GM23338 (cell line): ENCODE data around the gene S100A16. TPM values are rescaled to one million over a fixed set of nuclear protein-coding genes. Genes with fewer than 3 reads are reported as not detected.

Experiments used
- ATAC-seq: fragments of 200-7000 bp; cut with Tn5 transposase; 3 replicates; pipeline ENCODE4 v1.9.1; 2020
- DNase-seq: peaks from one replicate; pipeline ENCODE4 v3.0.0-alpha.2; 2015; ENCODE audit warnings: low spot score
- H2AFZ ChIP-seq: fragments of 200-600 bp; sonication (generic); 2 replicates; pipeline ENCODE4 v1.8.0; 2016; ENCODE audit warnings: antibody characterized with exemption, mild to moderate bottlenecking, moderate library complexity
- H3F3A ChIP-seq: fragments of 200-600 bp; sonication (generic); replicated peaks from 2 replicates; pipeline ENCODE4 v1.8.0; 2017; ENCODE audit warnings: antibody characterized with exemption, mixed run types, low read depth
- H3K27ac ChIP-seq: fragments of 200-600 bp; sonication (generic); 2 replicates; pipeline ENCODE4 v1.6.1; 2016; ENCODE audit warnings: low read depth
- H3K27me3 ChIP-seq: fragments of 200-600 bp; sonication (generic); 2 replicates; pipeline ENCODE4 v1.8.0; 2016; ENCODE audit warnings: mild to moderate bottlenecking, mixed run types, moderate library complexity; ENCODE audit not compliant: insufficient read depth
- H3K36me3 ChIP-seq: fragments of 200-600 bp; sonication (generic); 2 replicates; pipeline ENCODE4 v1.8.0; 2016; ENCODE audit warnings: mild to moderate bottlenecking; ENCODE audit not compliant: insufficient read depth
- H3K4me1 ChIP-seq: fragments of 200-600 bp; sonication (generic); 2 replicates; pipeline ENCODE4 v1.8.0; 2016; ENCODE audit warnings: mild to moderate bottlenecking, moderate library complexity; ENCODE audit not compliant: insufficient read depth
- H3K4me2 ChIP-seq: fragments of 200-600 bp; sonication (generic); 2 replicates; pipeline ENCODE4 v1.7.1; 2017; ENCODE audit warnings: mixed run types
- H3K4me3 ChIP-seq: fragments of 200-600 bp; sonication (generic); 2 replicates; pipeline ENCODE4 v1.6.1; 2016; ENCODE audit warnings: mixed run types
- H3K79me2 ChIP-seq: fragments of 200-600 bp; sonication (generic); replicated peaks from 2 replicates; pipeline ENCODE4 v1.8.0; 2017; ENCODE audit warnings: mild to moderate bottlenecking; ENCODE audit not compliant: insufficient read depth
- H3K9me2 ChIP-seq: fragments of 200-600 bp; sonication (generic); 2 replicates; pipeline ENCODE4 v1.8.0; 2017; ENCODE audit not compliant: insufficient read depth
- H4K20me1 ChIP-seq: fragments of 200-600 bp; sonication (generic); replicated peaks from 2 replicates; pipeline ENCODE4 v1.8.0; 2017; ENCODE audit warnings: mild to moderate bottlenecking; ENCODE audit not compliant: insufficient read depth
- H3K27ac Mint-ChIP-seq: 2 replicates; pipeline ENCODE4 v1.8.0; 2020; ENCODE audit warnings: inconsistent platforms, mild to moderate bottlenecking, moderate library complexity, mixed read lengths
- H3K27me3 Mint-ChIP-seq: 3 replicates; pipeline ENCODE4 v1.8.0; 2022; ENCODE audit warnings: low read depth, mild to moderate bottlenecking, moderate library complexity, mixed read lengths, inconsistent platforms; ENCODE audit not compliant: insufficient read depth, poor library complexity
- H3K36me3 Mint-ChIP-seq: 3 replicates; pipeline ENCODE4 v1.8.0; 2021; ENCODE audit warnings: low read depth, mild to moderate bottlenecking, inconsistent platforms, moderate library complexity, mixed read lengths
- H3K4me1 Mint-ChIP-seq: 3 replicates; pipeline ENCODE4 v1.8.0; 2020; ENCODE audit warnings: mild to moderate bottlenecking, inconsistent platforms, mixed read lengths
- H3K4me3 Mint-ChIP-seq: 3 replicates; pipeline ENCODE4 v1.8.0; 2021; ENCODE audit warnings: moderate library complexity, mild to moderate bottlenecking, inconsistent platforms, mixed read lengths
- H3K9me3 Mint-ChIP-seq: 3 replicates; pipeline ENCODE4 v1.8.0; 2020; ENCODE audit warnings: moderate library complexity, mild to moderate bottlenecking, inconsistent platforms, mixed read lengths
- CREB1 ChIP-seq: fragments of 250-450 bp; sonication (Bioruptor Pico); IDR thresholded peaks from 2 replicates; pipeline ENCODE4 v1.5.0; 2020; ENCODE audit warnings: low read depth, mild to moderate bottlenecking, moderate library complexity
- EZH2 ChIP-seq: fragments of 200-600 bp; sonication (generic); IDR thresholded peaks from one replicate; pipeline ENCODE4 v1.8.0; 2017; ENCODE audit warnings: antibody characterized with exemption, mild to moderate bottlenecking, low read depth; ENCODE audit not compliant: unreplicated experiment
- EZH2phosphoT487 ChIP-seq: fragments of 200-600 bp; sonication (generic); IDR thresholded peaks from one replicate; pipeline ENCODE4 v1.8.1; 2018; ENCODE audit warnings: antibody characterized with exemption; ENCODE audit not compliant: unreplicated experiment
- JUNB ChIP-seq: IDR thresholded peaks from one replicate; pipeline ENCODE4 v1.6.1; 2016; ENCODE audit warnings: antibody characterized with exemption; ENCODE audit not compliant: unreplicated experiment
- POLR2AphosphoS5 ChIP-seq: IDR thresholded peaks from 2 replicates; pipeline ENCODE4 v1.6.1; 2016; ENCODE audit warnings: antibody characterized with exemption, low read depth
- STAT1 ChIP-seq: IDR thresholded peaks from one replicate; pipeline ENCODE4 v1.6.1; 2016; ENCODE audit warnings: antibody characterized with exemption; ENCODE audit not compliant: unreplicated experiment
- ZNF331 ChIP-seq: fragments of 250-450 bp; sonication (Bioruptor Pico); IDR thresholded peaks from 2 replicates; pipeline ENCODE4 v1.5.0; 2020; ENCODE audit warnings: low read depth, mild to moderate bottlenecking, moderate library complexity
- polyA plus RNA-seq: library from polyadenylated mRNA; unstranded; fragments of >200 nt; fragmentation: Nextera tagmentation; extraction: Ambion mirVana; gene quantifications from 2 replicates; pipeline ENCODE4 v1.2.1, GENCODE V29; 2016
- total RNA-seq: library from RNA; depleted of rRNA; stranded (reverse); fragments of >200 nt; shearing (Covaris generic); gene quantifications from 2 replicates; pipeline ENCODE4 v1.2.3, GENCODE V29; 2014
- TF ChIP-seq, protein P1 (sequence below): IDR thresholded peaks from one replicate; pipeline ENCODE4 v1.6.1; 2018; ENCODE audit warnings: antibody characterized with exemption; ENCODE audit not compliant: unreplicated experiment
- TF ChIP-seq, protein P2 (sequence below): IDR thresholded peaks from 2 replicates; pipeline ENCODE4 v1.6.1; 2016; ENCODE audit warnings: antibody characterized with exemption
- TF ChIP-seq, protein P3 (sequence below), 2 experiments: fragments of 200-600 bp in 1 of 2; sonication (generic) in 1 of 2; conservative IDR thresholded peaks; 2 replicates each; pipeline versions ENCODE4 v1.5.1 to v1.6.1; 2016 to 2017; ENCODE audit warnings: antibody characterized with exemption in 2 of 2, low read depth in 2 of 2, mild to moderate bottlenecking in 2 of 2, moderate library complexity in 1 of 2

The S100A16 gene
- total and polyA plus RNA-seq, 2 experiments from 2014 or later = 13.0 to 20.4 TPM

DNA sequence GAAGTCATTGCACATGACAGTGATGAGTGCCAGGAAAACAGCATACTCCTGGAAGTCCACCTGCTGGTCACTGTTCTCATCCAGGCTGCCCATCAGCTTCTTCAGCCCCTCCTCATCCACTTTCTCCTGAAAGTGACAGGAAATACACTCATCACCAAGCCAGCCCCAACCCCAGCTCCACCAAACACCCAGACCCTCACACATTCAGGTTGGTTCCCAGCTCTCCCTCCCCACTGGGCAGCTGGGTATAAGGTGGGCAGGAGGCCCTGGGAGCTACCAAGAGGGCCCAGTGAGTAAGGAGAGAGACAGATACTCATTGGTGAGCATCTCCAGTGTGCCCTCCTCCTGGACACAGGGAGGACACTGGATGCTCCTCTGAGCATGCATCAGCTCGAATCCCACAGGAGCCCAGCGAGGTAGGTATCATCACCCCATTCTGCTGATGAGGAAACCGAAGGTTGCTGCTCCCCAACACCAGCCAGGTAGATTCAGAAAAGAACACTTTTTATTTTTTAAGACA is 51.4 kb downstream of the S100A16 start:
- no peaks in the 10 kb centered on the region for H3K36me3 ChIP-seq
- ATAC-seq (no peak), DNase-seq (no peak)
- no peaks in the 10 kb centered on the region for H3K36me3 Mint-ChIP-seq
- no peaks in the 10 kb centered on the region for H3K9me3 Mint-ChIP-seq
- TF ChIP-seq, protein P1, sequence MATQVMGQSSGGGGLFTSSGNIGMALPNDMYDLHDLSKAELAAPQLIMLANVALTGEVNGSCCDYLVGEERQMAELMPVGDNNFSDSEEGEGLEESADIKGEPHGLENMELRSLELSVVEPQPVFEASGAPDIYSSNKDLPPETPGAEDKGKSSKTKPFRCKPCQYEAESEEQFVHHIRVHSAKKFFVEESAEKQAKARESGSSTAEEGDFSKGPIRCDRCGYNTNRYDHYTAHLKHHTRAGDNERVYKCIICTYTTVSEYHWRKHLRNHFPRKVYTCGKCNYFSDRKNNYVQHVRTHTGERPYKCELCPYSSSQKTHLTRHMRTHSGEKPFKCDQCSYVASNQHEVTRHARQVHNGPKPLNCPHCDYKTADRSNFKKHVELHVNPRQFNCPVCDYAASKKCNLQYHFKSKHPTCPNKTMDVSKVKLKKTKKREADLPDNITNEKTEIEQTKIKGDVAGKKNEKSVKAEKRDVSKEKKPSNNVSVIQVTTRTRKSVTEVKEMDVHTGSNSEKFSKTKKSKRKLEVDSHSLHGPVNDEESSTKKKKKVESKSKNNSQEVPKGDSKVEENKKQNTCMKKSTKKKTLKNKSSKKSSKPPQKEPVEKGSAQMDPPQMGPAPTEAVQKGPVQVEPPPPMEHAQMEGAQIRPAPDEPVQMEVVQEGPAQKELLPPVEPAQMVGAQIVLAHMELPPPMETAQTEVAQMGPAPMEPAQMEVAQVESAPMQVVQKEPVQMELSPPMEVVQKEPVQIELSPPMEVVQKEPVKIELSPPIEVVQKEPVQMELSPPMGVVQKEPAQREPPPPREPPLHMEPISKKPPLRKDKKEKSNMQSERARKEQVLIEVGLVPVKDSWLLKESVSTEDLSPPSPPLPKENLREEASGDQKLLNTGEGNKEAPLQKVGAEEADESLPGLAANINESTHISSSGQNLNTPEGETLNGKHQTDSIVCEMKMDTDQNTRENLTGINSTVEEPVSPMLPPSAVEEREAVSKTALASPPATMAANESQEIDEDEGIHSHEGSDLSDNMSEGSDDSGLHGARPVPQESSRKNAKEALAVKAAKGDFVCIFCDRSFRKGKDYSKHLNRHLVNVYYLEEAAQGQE = no peak
- TF ChIP-seq ZNF331 = no peak
- H3K4me3 ChIP-seq = no peak overlapping the region
- H3K9me2 ChIP-seq = no peaks in the 10 kb centered on the region
- H2AFZ ChIP-seq = no peak overlapping the region
- no peaks in the 10 kb centered on the region for H3K79me2 ChIP-seq
- peaks cover 3% of the 10 kb centered on the region; the same call in 1 of the 2 replicates for H3K4me1 ChIP-seq
- no peaks in the 10 kb centered on the region for H4K20me1 ChIP-seq
- H3K4me3 Mint-ChIP-seq = no peak overlapping the region
- H3K27ac Mint-ChIP-seq = no peak overlapping the region
- H3K27me3 ChIP-seq = no peaks in the 10 kb centered on the region
- H3F3A ChIP-seq = no peaks in the 10 kb centered on the region; the same call in 1 of the 2 replicates
- no peak overlapping the region for H3K4me2 ChIP-seq
- no peak overlapping the region for H3K27ac ChIP-seq
- H3K4me1 Mint-ChIP-seq = peaks cover 12% of the 10 kb centered on the region
- H3K27me3 Mint-ChIP-seq = peaks cover 4% of the 10 kb centered on the region

- H3K4me3 Mint-ChIP-seq = no peak overlapping the region
- ATAC-seq (no peak), DNase-seq (no peak)
- Histone ChIP-seq H2AFZ (no peak overlapping the region), H3K36me3 (no peaks in the 10 kb centered on the region), H3K4me1 (no peaks in the 10 kb centered on the region), H3K9me2 (no peaks in the 10 kb centered on the region), H3K4me3 (no peak overlapping the region), H3K79me2 (no peaks in the 10 kb centered on the region), H3K27me3 (no peaks in the 10 kb centered on the region), H3K27ac (no peak overlapping the region), H4K20me1 (no peaks in the 10 kb centered on the region), H3K4me2 (no peak overlapping the region), H3F3A (no peaks in the 10 kb centered on the region)
- H3K36me3 Mint-ChIP-seq = no peaks in the 10 kb centered on the region
- no peak overlapping the region for H3K27ac Mint-ChIP-seq
- no peaks in the 10 kb centered on the region for H3K9me3 Mint-ChIP-seq
- peaks cover 3% of the 10 kb centered on the region for H3K27me3 Mint-ChIP-seq
- peaks cover 8% of the 10 kb centered on the region for H3K4me1 Mint-ChIP-seq
- no peak for TF ChIP-seq STAT1
- no peak for TF ChIP-seq CREB1 (CRISPR knock-in tag)
- TF ChIP-seq, protein P2, sequence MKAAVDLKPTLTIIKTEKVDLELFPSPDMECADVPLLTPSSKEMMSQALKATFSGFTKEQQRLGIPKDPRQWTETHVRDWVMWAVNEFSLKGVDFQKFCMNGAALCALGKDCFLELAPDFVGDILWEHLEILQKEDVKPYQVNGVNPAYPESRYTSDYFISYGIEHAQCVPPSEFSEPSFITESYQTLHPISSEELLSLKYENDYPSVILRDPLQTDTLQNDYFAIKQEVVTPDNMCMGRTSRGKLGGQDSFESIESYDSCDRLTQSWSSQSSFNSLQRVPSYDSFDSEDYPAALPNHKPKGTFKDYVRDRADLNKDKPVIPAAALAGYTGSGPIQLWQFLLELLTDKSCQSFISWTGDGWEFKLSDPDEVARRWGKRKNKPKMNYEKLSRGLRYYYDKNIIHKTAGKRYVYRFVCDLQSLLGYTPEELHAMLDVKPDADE = no peak
- TF ChIP-seq EZH2 = no peak
- no peak for TF ChIP-seq EZH2phosphoT487
- TF ChIP-seq, protein P1 = no peak
- TF ChIP-seq ZNF331 = no peak
- TF ChIP-seq POLR2AphosphoS5 = no peak
- no peak for TF ChIP-seq JUNB
- TF ChIP-seq, protein P3, sequence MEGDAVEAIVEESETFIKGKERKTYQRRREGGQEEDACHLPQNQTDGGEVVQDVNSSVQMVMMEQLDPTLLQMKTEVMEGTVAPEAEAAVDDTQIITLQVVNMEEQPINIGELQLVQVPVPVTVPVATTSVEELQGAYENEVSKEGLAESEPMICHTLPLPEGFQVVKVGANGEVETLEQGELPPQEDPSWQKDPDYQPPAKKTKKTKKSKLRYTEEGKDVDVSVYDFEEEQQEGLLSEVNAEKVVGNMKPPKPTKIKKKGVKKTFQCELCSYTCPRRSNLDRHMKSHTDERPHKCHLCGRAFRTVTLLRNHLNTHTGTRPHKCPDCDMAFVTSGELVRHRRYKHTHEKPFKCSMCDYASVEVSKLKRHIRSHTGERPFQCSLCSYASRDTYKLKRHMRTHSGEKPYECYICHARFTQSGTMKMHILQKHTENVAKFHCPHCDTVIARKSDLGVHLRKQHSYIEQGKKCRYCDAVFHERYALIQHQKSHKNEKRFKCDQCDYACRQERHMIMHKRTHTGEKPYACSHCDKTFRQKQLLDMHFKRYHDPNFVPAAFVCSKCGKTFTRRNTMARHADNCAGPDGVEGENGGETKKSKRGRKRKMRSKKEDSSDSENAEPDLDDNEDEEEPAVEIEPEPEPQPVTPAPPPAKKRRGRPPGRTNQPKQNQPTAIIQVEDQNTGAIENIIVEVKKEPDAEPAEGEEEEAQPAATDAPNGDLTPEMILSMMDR (conservative IDR thresholded peaks at IDR 0.05; ENCODE audit: low read depth in 2 of 2) = no peak
Observed at GRCh38 chr1:153560771-153561465, 52.0 kb downstream of the S100A16 start.
